ENCODE measurements around the gene ITGA3. TPM values are rescaled to one million over a fixed set of nuclear protein-coding genes. Genes with fewer than 3 reads are reported as not detected.

The ITGA3 gene
- total RNA-seq, 2 donors from 2014 or later = 7.4 to 40.7 TPM

- DNase-seq (ENCODE audit: low spot score in 2 of 2) (peak in 1 of 2 donors; percentile 77), ATAC-seq (peak; percentile 79 to 90)
- no peak overlapping the region for H3K27ac Mint-ChIP-seq
- no peaks in the 10 kb centered on the region for H3K36me3 Mint-ChIP-seq
- H3K9me3 Mint-ChIP-seq = no peaks in the 10 kb centered on the region
Observed at GRCh38 chr17:50117202-50118051, 61.5 kb downstream of the ITGA3 start.

GRCh38 chr17:50118076-50118827 lies 62.3 kb downstream of the ITGA3 start:
- H3K9me3 Mint-ChIP-seq = no peaks in the 10 kb centered on the region
- no peak overlapping the region for H3K27ac Mint-ChIP-seq
- H3K36me3 Mint-ChIP-seq = no peaks in the 10 kb centered on the region
- no peak for ATAC-seq
- no peak for DNase-seq (ENCODE audit: low spot score in 2 of 2)

- Mint-ChIP-seq H3K9me3 (no peaks in the 10 kb centered on the region), H3K27ac (no peak overlapping the region), H3K36me3 (no peaks in the 10 kb centered on the region)
- ATAC-seq = no peak
- no peak for DNase-seq (ENCODE audit: low spot score in 2 of 2)
Observed at GRCh38 chr17:50118828-50119218, 62.9 kb downstream of the ITGA3 start.

GRCh38 chr17:50120475-50121253 lies 64.8 kb downstream of the ITGA3 start:
- DNase-seq (ENCODE audit: low spot score in 2 of 2) (no peak), ATAC-seq (no peak)
- Mint-ChIP-seq H3K36me3 (no peaks in the 10 kb centered on the region), H3K27ac (no peak overlapping the region), H3K9me3 (no peaks in the 10 kb centered on the region)

- no peaks in the 10 kb centered on the region for H3K9me3 Mint-ChIP-seq
- no peak overlapping the region for H3K27ac Mint-ChIP-seq
- DNase-seq (ENCODE audit: low spot score in 2 of 2) (no peak), ATAC-seq (no peak)
- no peaks in the 10 kb centered on the region for H3K36me3 Mint-ChIP-seq
Observed at GRCh38 chr17:50122945-50123344, 67.0 kb downstream of the ITGA3 start.

GRCh38 chr17:50123649-50124349 lies 67.9 kb downstream of the ITGA3 start:
- no peak for ATAC-seq
- no peak for DNase-seq (ENCODE audit: low spot score in 2 of 2)
- peaks cover 0 to 4% of the 10 kb centered on the region in 2 donors for H3K36me3 Mint-ChIP-seq
- no peak overlapping the region for H3K27ac Mint-ChIP-seq
- no peaks in the 10 kb centered on the region for H3K9me3 Mint-ChIP-seq

- Mint-ChIP-seq H3K27ac (no peak overlapping the region), H3K9me3 (no peaks in the 10 kb centered on the region), H3K36me3 (peaks cover 0 to 6% of the 10 kb centered on the region in 2 donors)
- DNase-seq (ENCODE audit: low spot score in 2 of 2) (no peak), ATAC-seq (no peak)
Observed at GRCh38 chr17:50125420-50125997, 69.6 kb downstream of the ITGA3 start.

GRCh38 chr17:50127697-50128361 lies 71.9 kb downstream of the ITGA3 start:
- Mint-ChIP-seq H3K9me3 (no peaks in the 10 kb centered on the region), H3K36me3 (peaks cover 0 to 11% of the 10 kb centered on the region in 2 donors), H3K27ac (no peak overlapping the region)
- no peak for ATAC-seq
- no peak for DNase-seq (ENCODE audit: low spot score in 2 of 2)

GRCh38 chr17:50128441-50129352 lies 72.8 kb downstream of the ITGA3 start:
- Mint-ChIP-seq H3K9me3 (no peaks in the 10 kb centered on the region), H3K36me3 (peaks cover 0 to 11% of the 10 kb centered on the region in 2 donors), H3K27ac (no peak overlapping the region)
- ATAC-seq (no peak), DNase-seq (ENCODE audit: low spot score in 2 of 2) (no peak)

GRCh38 chr17:50129353-50129727 lies 73.4 kb downstream of the ITGA3 start:
- H3K27ac Mint-ChIP-seq = no peak overlapping the region
- H3K9me3 Mint-ChIP-seq = no peaks in the 10 kb centered on the region
- H3K36me3 Mint-ChIP-seq = peaks cover 0 to 11% of the 10 kb centered on the region in 2 donors
- ATAC-seq (no peak), DNase-seq (ENCODE audit: low spot score in 2 of 2) (no peak)

- DNase-seq (ENCODE audit: low spot score in 2 of 2) (peak in 1 of 2 donors; percentile 37), ATAC-seq (peak; percentile 54 to 66)
- Mint-ChIP-seq H3K36me3 (peaks cover 0 to 11% of the 10 kb centered on the region in 2 donors), H3K27ac (peak within 1 kb of the TSS; percentile 68 to 79), H3K9me3 (no peaks in the 10 kb centered on the region)
Observed at GRCh38 chr17:50129728-50130558, 74.0 kb downstream of the ITGA3 start, which contains the start of gene SAMD14. TSS of gene SAMD14 (minus strand) at chr17:50130160. CDS start at chr17:50124959, 5,201 bp downstream.

- no peaks in the 10 kb centered on the region for H3K9me3 Mint-ChIP-seq
- ATAC-seq (peak; percentile 24 to 32), DNase-seq (ENCODE audit: low spot score in 2 of 2) (no peak)
- peaks cover 0 to 16% of the 10 kb centered on the region in 2 donors for H3K36me3 Mint-ChIP-seq
- H3K27ac Mint-ChIP-seq = peak overlapping the region; percentile 68 to 79
Observed at GRCh38 chr17:50130559-50131305, 74.8 kb downstream of the ITGA3 start.

- Mint-ChIP-seq H3K9me3 (no peaks in the 10 kb centered on the region), H3K36me3 (peaks cover 8 to 16% of the 10 kb centered on the region in 2 donors), H3K27ac (peak overlapping the region in 1 of 2 donors; percentile 79)
- ATAC-seq = no peak
- DNase-seq (ENCODE audit: low spot score in 2 of 2) = no peak
Observed at GRCh38 chr17:50132104-50132794, 76.3 kb downstream of the ITGA3 start.

Data from activated naive CD4-positive, alpha-beta T cell treated with anti-CD3 and anti-CD28 coated beads, Interleukin-2, amount 50 U/mL, for 72 hours (primary cell).